ENCODE data around the gene NPRL2. TPM values are rescaled to one million over a fixed set of nuclear protein-coding genes. Genes with fewer than 3 reads are reported as not detected.

Gene NPRL2
- total and polyA plus RNA-seq, 2 of the 13 experiments (the other 11 are each of a cell fraction or from before 2014, with no cell fraction given): 30.6 to 51.4 TPM

DNA sequence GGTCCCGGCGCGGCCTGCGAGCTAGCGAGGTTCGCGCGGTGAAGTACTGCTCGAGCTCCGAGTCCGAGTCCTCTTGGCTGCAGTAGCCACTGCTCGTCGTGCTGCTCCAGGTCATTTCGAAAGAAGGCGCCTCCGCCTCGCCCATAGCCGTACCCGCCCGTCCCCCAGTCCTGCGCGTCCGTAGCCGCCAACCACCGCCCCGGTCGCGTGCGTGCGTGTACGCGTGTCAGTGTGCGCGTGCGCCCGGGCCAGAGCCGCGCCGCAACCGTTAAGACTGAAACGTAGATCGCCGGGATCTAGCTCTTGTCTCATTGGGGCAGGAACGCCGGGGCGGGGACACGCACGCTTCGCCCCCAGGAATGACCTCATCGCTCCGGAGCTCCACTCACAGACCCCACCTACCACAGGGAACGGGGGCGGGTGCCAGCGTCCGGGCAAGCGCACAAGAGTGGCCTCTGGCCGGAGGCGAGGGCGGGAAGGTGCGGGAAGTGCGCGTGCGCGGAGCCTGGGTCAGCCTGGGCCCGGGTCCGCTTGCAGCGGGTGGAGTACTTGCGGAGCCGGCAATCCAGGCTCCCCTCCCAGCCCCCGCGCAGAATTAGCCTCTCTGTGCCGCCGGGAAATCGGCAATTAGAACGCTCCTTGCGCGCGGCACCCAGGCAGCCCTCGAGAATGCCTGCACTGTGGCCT lies 13.3 kb downstream of the NPRL2 start (continued):
- TF ChIP-seq GPN1 (CRISPR knock-in tag; IDR thresholded peaks at IDR 0.05; ENCODE audit: borderline replicate concordance) (0 out of 2 replicates have a peak, but pooled peaks have one; percentile 4), SMC3 (IDR thresholded peaks at IDR 0.05; ENCODE audit: low read length) (no peak), KDM4B (CRISPR knock-in tag; IDR thresholded peaks at IDR 0.05) (0 out of 2 replicates have a peak, but pooled peaks have one; percentile 45), ZNF317 (CRISPR knock-in tag; IDR thresholded peaks at IDR 0.05) (peak; percentile 85), ZNF747 (CRISPR knock-in tag; IDR thresholded peaks at IDR 0.05; ENCODE audit: borderline replicate concordance) (peak; percentile 3; the same call in 1 of the 2 replicates), NR1H2 (CRISPR knock-in tag; IDR thresholded peaks at IDR 0.05; ENCODE audit: borderline replicate concordance, low read depth) (no peak), FOXK2 (IDR thresholded peaks at IDR 0.05) (no peak), GATA4 (IDR thresholded peaks at IDR 0.05; ENCODE audit: borderline replicate concordance, low read depth) (peak; percentile 56)
- TF ChIP-seq, protein P1, sequence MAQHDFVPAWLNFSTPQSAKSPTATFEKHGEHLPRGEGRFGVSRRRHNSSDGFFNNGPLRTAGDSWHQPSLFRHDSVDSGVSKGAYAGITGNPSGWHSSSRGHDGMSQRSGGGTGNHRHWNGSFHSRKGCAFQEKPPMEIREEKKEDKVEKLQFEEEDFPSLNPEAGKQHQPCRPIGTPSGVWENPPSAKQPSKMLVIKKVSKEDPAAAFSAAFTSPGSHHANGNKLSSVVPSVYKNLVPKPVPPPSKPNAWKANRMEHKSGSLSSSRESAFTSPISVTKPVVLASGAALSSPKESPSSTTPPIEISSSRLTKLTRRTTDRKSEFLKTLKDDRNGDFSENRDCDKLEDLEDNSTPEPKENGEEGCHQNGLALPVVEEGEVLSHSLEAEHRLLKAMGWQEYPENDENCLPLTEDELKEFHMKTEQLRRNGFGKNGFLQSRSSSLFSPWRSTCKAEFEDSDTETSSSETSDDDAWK (CRISPR knock-in tag; IDR thresholded peaks at IDR 0.05): no peak
- TF ChIP-seq, protein P2, sequence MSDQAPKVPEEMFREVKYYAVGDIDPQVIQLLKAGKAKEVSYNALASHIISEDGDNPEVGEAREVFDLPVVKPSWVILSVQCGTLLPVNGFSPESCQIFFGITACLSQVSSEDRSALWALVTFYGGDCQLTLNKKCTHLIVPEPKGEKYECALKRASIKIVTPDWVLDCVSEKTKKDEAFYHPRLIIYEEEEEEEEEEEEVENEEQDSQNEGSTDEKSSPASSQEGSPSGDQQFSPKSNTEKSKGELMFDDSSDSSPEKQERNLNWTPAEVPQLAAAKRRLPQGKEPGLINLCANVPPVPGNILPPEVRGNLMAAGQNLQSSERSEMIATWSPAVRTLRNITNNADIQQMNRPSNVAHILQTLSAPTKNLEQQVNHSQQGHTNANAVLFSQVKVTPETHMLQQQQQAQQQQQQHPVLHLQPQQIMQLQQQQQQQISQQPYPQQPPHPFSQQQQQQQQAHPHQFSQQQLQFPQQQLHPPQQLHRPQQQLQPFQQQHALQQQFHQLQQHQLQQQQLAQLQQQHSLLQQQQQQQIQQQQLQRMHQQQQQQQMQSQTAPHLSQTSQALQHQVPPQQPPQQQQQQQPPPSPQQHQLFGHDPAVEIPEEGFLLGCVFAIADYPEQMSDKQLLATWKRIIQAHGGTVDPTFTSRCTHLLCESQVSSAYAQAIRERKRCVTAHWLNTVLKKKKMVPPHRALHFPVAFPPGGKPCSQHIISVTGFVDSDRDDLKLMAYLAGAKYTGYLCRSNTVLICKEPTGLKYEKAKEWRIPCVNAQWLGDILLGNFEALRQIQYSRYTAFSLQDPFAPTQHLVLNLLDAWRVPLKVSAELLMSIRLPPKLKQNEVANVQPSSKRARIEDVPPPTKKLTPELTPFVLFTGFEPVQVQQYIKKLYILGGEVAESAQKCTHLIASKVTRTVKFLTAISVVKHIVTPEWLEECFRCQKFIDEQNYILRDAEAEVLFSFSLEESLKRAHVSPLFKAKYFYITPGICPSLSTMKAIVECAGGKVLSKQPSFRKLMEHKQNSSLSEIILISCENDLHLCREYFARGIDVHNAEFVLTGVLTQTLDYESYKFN (CRISPR knock-in tag; conservative IDR thresholded peaks at IDR 0.05): peak; percentile 59
- TF ChIP-seq, protein P3, sequence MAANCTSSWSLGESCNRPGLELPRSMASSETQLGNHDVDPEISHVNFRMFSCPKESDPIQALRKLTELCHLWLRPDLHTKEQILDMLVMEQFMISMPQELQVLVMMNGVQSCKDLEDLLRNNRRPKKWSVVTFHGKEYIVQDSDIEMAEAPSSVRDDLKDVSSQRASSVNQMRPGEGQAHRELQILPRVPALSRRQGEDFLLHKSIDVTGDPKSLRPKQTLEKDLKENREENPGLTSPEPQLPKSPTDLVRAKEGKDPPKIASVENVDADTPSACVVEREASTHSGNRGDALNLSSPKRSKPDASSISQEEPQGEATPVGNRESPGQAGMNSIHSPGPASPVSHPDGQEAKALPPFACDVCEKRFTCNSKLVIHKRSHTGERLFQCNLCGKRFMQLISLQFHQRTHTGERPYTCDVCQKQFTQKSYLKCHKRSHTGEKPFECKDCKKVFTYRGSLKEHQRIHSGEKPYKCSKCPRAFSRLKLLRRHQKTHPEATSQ (CRISPR knock-in tag; IDR thresholded peaks at IDR 0.05; ENCODE audit: borderline replicate concordance): no peak; the same call in 1 of the 2 replicates
- TF ChIP-seq, protein P4, sequence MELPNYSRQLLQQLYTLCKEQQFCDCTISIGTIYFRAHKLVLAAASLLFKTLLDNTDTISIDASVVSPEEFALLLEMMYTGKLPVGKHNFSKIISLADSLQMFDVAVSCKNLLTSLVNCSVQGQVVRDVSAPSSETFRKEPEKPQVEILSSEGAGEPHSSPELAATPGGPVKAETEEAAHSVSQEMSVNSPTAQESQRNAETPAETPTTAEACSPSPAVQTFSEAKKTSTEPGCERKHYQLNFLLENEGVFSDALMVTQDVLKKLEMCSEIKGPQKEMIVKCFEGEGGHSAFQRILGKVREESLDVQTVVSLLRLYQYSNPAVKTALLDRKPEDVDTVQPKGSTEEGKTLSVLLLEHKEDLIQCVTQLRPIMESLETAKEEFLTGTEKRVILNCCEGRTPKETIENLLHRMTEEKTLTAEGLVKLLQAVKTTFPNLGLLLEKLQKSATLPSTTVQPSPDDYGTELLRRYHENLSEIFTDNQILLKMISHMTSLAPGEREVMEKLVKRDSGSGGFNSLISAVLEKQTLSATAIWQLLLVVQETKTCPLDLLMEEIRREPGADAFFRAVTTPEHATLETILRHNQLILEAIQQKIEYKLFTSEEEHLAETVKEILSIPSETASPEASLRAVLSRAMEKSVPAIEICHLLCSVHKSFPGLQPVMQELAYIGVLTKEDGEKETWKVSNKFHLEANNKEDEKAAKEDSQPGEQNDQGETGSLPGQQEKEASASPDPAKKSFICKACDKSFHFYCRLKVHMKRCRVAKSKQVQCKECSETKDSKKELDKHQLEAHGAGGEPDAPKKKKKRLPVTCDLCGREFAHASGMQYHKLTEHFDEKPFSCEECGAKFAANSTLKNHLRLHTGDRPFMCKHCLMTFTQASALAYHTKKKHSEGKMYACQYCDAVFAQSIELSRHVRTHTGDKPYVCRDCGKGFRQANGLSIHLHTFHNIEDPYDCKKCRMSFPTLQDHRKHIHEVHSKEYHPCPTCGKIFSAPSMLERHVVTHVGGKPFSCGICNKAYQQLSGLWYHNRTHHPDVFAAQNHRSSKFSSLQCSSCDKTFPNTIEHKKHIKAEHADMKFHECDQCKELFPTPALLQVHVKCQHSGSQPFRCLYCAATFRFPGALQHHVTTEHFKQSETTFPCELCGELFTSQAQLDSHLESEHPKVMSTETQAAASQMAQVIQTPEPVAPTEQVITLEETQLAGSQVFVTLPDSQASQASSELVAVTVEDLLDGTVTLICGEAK (IDR thresholded peaks at IDR 0.05): no peak
- TF ChIP-seq, protein P4 (CRISPR knock-in tag; IDR thresholded peaks at IDR 0.05): no peak

All from HepG2 (cell line).